ENCODE results near the gene C3AR1.

The C3AR1 gene

DNA sequence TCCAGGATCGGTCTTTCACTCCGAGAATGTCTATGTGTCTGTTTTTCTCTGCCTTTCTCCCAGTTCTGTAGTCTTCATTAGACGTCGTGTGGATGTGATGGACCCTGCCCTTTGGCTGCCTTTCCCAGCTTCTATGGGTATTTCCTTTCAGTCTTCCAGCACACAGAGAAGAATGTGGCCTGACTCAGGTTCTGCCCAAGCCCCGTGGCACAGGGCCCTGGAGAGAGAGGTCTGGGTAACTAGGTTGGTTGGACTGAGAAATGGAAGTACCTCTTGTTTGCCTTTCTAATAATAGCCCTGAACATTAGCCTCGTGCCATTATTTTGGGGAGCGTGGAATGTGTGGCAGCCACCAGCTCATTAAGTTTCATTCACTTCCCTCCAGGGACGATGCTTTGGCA, 29.8 kb downstream of the C3AR1 start:
- no peak for ATAC-seq

DNA sequence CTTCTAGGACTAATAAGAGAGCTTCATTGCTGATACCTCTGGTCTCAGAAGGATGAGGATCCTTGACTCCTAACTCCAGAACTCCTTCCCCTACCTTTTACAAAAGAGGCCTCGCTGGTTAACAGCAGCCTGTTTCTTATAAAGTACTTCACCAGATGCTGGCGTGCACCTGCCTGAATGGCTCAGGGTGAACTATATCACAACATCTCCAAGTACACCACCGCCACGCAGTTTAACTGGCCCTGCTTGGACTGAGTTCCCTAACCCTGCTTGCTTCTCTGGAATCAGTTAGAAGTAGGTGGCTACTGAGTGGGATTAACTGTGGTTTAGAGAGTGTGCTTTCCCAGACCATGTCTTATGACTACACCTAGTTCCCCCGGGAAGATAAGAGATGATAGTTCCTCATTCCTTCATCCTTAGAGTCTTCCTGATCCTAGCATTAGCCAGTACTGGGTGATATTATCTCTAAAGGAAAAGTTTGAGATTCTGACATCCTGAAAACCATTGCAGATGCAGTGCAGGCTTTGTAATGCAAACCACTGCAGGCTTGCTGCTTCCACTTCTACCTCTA, 30.6 kb downstream of the C3AR1 start:
- TF ChIP-seq OSR1 (CRISPR knock-in tag; IDR thresholded peaks at IDR 0.05), result no peak
- TF ChIP-seq ARNTL (CRISPR knock-in tag; IDR thresholded peaks at IDR 0.05; ENCODE audit: borderline replicate concordance, low read depth), result no peak
- TF ChIP-seq, protein P1, sequence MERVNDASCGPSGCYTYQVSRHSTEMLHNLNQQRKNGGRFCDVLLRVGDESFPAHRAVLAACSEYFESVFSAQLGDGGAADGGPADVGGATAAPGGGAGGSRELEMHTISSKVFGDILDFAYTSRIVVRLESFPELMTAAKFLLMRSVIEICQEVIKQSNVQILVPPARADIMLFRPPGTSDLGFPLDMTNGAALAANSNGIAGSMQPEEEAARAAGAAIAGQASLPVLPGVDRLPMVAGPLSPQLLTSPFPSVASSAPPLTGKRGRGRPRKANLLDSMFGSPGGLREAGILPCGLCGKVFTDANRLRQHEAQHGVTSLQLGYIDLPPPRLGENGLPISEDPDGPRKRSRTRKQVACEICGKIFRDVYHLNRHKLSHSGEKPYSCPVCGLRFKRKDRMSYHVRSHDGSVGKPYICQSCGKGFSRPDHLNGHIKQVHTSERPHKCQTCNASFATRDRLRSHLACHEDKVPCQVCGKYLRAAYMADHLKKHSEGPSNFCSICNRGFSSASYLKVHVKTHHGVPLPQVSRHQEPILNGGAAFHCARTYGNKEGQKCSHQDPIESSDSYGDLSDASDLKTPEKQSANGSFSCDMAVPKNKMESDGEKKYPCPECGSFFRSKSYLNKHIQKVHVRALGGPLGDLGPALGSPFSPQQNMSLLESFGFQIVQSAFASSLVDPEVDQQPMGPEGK (CRISPR knock-in tag; IDR thresholded peaks at IDR 0.05; ENCODE audit: borderline replicate concordance), result no peak
- TF ChIP-seq ISL1 (CRISPR knock-in tag; IDR thresholded peaks at IDR 0.05), result no peak
- TF ChIP-seq ESRRG (CRISPR knock-in tag; IDR thresholded peaks at IDR 0.05), result no peak
- no peak for TF ChIP-seq TCF4 (CRISPR knock-in tag; IDR thresholded peaks at IDR 0.05; ENCODE audit: borderline replicate concordance)
- TF ChIP-seq SNAI2 (CRISPR knock-in tag; IDR thresholded peaks at IDR 0.05), result no peak
- TF ChIP-seq ZNF8 (CRISPR knock-in tag; IDR thresholded peaks at IDR 0.05), result no peak
- TF ChIP-seq ZNF70 (CRISPR knock-in tag; IDR thresholded peaks at IDR 0.05), result no peak
- no peak for TF ChIP-seq TOX (CRISPR knock-in tag; IDR thresholded peaks at IDR 0.05; ENCODE audit: borderline replicate concordance)
- TF ChIP-seq, protein P2, sequence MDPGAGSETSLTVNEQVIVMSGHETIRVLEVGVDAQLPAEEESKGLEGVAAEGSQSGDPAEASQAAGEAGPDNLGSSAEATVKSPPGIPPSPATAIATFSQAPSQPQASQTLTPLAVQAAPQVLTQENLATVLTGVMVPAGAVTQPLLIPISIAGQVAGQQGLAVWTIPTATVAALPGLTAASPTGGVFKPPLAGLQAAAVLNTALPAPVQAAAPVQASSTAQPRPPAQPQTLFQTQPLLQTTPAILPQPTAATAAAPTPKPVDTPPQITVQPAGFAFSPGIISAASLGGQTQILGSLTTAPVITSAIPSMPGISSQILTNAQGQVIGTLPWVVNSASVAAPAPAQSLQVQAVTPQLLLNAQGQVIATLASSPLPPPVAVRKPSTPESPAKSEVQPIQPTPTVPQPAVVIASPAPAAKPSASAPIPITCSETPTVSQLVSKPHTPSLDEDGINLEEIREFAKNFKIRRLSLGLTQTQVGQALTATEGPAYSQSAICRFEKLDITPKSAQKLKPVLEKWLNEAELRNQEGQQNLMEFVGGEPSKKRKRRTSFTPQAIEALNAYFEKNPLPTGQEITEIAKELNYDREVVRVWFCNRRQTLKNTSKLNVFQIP (CRISPR knock-in tag; IDR thresholded peaks at IDR 0.05; ENCODE audit: borderline replicate concordance, low read depth), result no peak
- TF ChIP-seq PPARA (CRISPR knock-in tag; IDR thresholded peaks at IDR 0.05; ENCODE audit: borderline replicate concordance), result no peak
- TF ChIP-seq ZFP30 (CRISPR knock-in tag; IDR thresholded peaks at IDR 0.05), result no peak
- TF ChIP-seq RARB (CRISPR knock-in tag; IDR thresholded peaks at IDR 0.05), result no peak
- no peak for TF ChIP-seq GLIS3 (CRISPR knock-in tag; IDR thresholded peaks at IDR 0.05)
- TF ChIP-seq ZC3H10 (CRISPR knock-in tag; IDR thresholded peaks at IDR 0.05), result no peak
- TF ChIP-seq, protein P3, sequence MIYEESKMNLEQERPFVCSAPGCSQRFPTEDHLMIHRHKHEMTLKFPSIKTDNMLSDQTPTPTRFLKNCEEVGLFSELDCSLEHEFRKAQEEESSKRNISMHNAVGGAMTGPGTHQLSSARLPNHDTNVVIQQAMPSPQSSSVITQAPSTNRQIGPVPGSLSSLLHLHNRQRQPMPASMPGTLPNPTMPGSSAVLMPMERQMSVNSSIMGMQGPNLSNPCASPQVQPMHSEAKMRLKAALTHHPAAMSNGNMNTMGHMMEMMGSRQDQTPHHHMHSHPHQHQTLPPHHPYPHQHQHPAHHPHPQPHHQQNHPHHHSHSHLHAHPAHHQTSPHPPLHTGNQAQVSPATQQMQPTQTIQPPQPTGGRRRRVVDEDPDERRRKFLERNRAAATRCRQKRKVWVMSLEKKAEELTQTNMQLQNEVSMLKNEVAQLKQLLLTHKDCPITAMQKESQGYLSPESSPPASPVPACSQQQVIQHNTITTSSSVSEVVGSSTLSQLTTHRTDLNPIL (CRISPR knock-in tag; IDR thresholded peaks at IDR 0.05; ENCODE audit: low read depth), result no peak
- no peak for TF ChIP-seq BACH2 (CRISPR knock-in tag; IDR thresholded peaks at IDR 0.05; ENCODE audit: borderline replicate concordance)
- TF ChIP-seq ZNF565 (CRISPR knock-in tag; conservative IDR thresholded peaks at IDR 0.05; ENCODE audit: low read depth), result no peak
- no peak for ATAC-seq

More for the DNA sequence above, 29.8 kb downstream of the C3AR1 start:
- TF ChIP-seq CSDC2 (CRISPR knock-in tag; IDR thresholded peaks at IDR 0.05), result no peak
- no peak for TF ChIP-seq BACH2 (CRISPR knock-in tag; IDR thresholded peaks at IDR 0.05; ENCODE audit: borderline replicate concordance)
- TF ChIP-seq RARB (CRISPR knock-in tag; IDR thresholded peaks at IDR 0.05), result no peak
- TF ChIP-seq TOX (CRISPR knock-in tag; IDR thresholded peaks at IDR 0.05; ENCODE audit: borderline replicate concordance), result no peak
- TF ChIP-seq ISL1 (CRISPR knock-in tag; IDR thresholded peaks at IDR 0.05), result no peak
- no peak for TF ChIP-seq ZNF8 (CRISPR knock-in tag; IDR thresholded peaks at IDR 0.05)
- TF ChIP-seq TCF4 (CRISPR knock-in tag; IDR thresholded peaks at IDR 0.05; ENCODE audit: borderline replicate concordance), result no peak
- TF ChIP-seq, protein P4, sequence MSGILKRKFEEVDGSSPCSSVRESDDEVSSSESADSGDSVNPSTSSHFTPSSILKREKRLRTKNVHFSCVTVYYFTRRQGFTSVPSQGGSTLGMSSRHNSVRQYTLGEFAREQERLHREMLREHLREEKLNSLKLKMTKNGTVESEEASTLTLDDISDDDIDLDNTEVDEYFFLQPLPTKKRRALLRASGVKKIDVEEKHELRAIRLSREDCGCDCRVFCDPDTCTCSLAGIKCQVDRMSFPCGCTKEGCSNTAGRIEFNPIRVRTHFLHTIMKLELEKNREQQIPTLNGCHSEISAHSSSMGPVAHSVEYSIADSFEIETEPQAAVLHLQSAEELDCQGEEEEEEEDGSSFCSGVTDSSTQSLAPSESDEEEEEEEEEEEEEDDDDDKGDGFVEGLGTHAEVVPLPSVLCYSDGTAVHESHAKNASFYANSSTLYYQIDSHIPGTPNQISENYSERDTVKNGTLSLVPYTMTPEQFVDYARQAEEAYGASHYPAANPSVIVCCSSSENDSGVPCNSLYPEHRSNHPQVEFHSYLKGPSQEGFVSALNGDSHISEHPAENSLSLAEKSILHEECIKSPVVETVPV (CRISPR knock-in tag; IDR thresholded peaks at IDR 0.05), result no peak
- no peak for TF ChIP-seq ZNF565 (CRISPR knock-in tag; conservative IDR thresholded peaks at IDR 0.05; ENCODE audit: low read depth)
- TF ChIP-seq ZNF70 (CRISPR knock-in tag; IDR thresholded peaks at IDR 0.05), result no peak
- no peak for TF ChIP-seq ESRRG (CRISPR knock-in tag; IDR thresholded peaks at IDR 0.05)
- TF ChIP-seq, protein P2 (CRISPR knock-in tag; IDR thresholded peaks at IDR 0.05; ENCODE audit: borderline replicate concordance, low read depth), result no peak
- TF ChIP-seq ZC3H10 (CRISPR knock-in tag; IDR thresholded peaks at IDR 0.05), result no peak
- TF ChIP-seq ZFP3 (CRISPR knock-in tag; IDR thresholded peaks at IDR 0.05), result no peak
- TF ChIP-seq ARNTL (CRISPR knock-in tag; IDR thresholded peaks at IDR 0.05; ENCODE audit: borderline replicate concordance, low read depth), result no peak
- no peak for TF ChIP-seq PPARA (CRISPR knock-in tag; IDR thresholded peaks at IDR 0.05; ENCODE audit: borderline replicate concordance)
- TF ChIP-seq, protein P3 (CRISPR knock-in tag; IDR thresholded peaks at IDR 0.05; ENCODE audit: low read depth), result no peak

Data from SK-N-SH treated with all-trans-retinoic acid at 6 μM for 48 hours (cell line).